K562 (cell line): ENCODE results near the gene RSF1.

Source experiments
- BHLHE40 ChIP-seq: IDR thresholded peaks from 2 replicates; pipeline ENCODE4 v1.6.1; 2011; ENCODE audit warnings: low read length, improper control_type of control experiment
- CREM ChIP-seq: IDR thresholded peaks from 2 replicates; pipeline ENCODE4 v1.6.1; 2014; ENCODE audit warnings: antibody characterized with exemption, low read depth
- E2F5 ChIP-seq: sonication (generic); formaldehyde crosslinking; IDR thresholded peaks from 2 replicates; pipeline ENCODE4 v1.8.0; 2022; ENCODE audit warnings: mild to moderate bottlenecking, missing genetic modification reagents
- EHMT2 ChIP-seq: fragments of 450-650 bp; IDR thresholded peaks from 2 replicates; pipeline ENCODE4 v1.6.1; 2018; ENCODE audit warnings: antibody characterized with exemption
- GTF2A2 ChIP-seq: IDR thresholded peaks from 2 replicates; pipeline ENCODE4 v1.6.1; 2016; ENCODE audit warnings: mild to moderate bottlenecking, missing genetic modification characterization, missing compliant biosample characterization
- IRF9 ChIP-seq: fragments of 450-650 bp; IDR thresholded peaks from 2 replicates; pipeline ENCODE4 v1.6.1; 2016; ENCODE audit warnings: missing biosample characterization, missing genetic modification characterization
- KLF13 ChIP-seq: fragments of 450-650 bp; IDR thresholded peaks from 2 replicates; pipeline ENCODE4 v1.6.1; 2016; ENCODE audit warnings: missing genetic modification characterization, low read depth, mild to moderate bottlenecking, missing compliant biosample characterization, moderate library complexity, borderline replicate concordance
- MBD2 ChIP-seq: sonication (generic); IDR thresholded peaks from 2 replicates; pipeline ENCODE4 v1.6.1; 2016; ENCODE audit warnings: low read depth, borderline replicate concordance
- POLR2A ChIP-seq: fragments of 450-650 bp; conservative IDR thresholded peaks from 2 replicates; pipeline ENCODE4 v1.6.1; 2016
- STAT5B ChIP-seq: fragments of 250-450 bp; sonication (Bioruptor Pico); IDR thresholded peaks from 2 replicates; pipeline ENCODE4 v1.8.0; 2021; ENCODE audit warnings: mild to moderate bottlenecking, inconsistent platforms
- TAF1 ChIP-seq: IDR thresholded peaks from 2 replicates; pipeline ENCODE4 v1.6.1; 2011; ENCODE audit warnings: mild to moderate bottlenecking, low read length, moderate library complexity; ENCODE audit not compliant: insufficient read depth, control insufficient read depth, severe bottlenecking; ENCODE audit errors: extremely low read depth
- THRAP3 ChIP-seq: fragments of 450-650 bp; IDR thresholded peaks from 2 replicates; pipeline ENCODE4 v1.6.1; 2016; ENCODE audit warnings: mild to moderate bottlenecking, inconsistent platforms, borderline replicate concordance

GRCh38 chr11:77779935-77780334 is 40.6 kb downstream of the RSF1 start:
- TF ChIP-seq E2F5 (CRISPR knock-in tag) (no peak), EHMT2 (peak; percentile 97), GTF2A2 (no peak), POLR2A (no peak), BHLHE40 (no peak), CREM (no peak), TAF1 (no peak), KLF13 (tag) (no peak), THRAP3 (no peak), MBD2 (no peak), IRF9 (tag) (no peak), STAT5B (CRISPR knock-in tag) (no peak)
